Right atrium auricular region (tissue), 2 donors: ENCODE data around the gene CDK5RAP1. TPM values are rescaled to one million over a fixed set of nuclear protein-coding genes. Genes with fewer than 3 reads are reported as not detected.

Experiments used
- DNase-seq: peaks from one replicate; pipeline ENCODE4 v3.0.0-alpha.2; 2019; ENCODE audit warnings: low spot score
- H3K27ac ChIP-seq, 2 donors: fragments of 200-600 bp; sonication (generic); 1 replicate in 1 of 2; 2 replicates in 1 of 2; pipeline ENCODE4 v1.5.1; 2016 to 2019
- H3K27me3 ChIP-seq, 2 donors: fragments of 200-600 bp; sonication (generic); one replicate each; pipeline versions ENCODE4 v1.5.1 to v1.6.0; 2017 to 2019
- H3K36me3 ChIP-seq: fragments of 200-600 bp; sonication (generic); one replicate; pipeline ENCODE4 v1.5.1; 2016
- H3K4me1 ChIP-seq, 2 donors: fragments of 200-600 bp; sonication (generic); one replicate each; pipeline versions ENCODE4 v1.5.1 to v1.6.0; 2017 to 2019
- H3K4me3 ChIP-seq, 2 donors: fragments of 200-600 bp; sonication (generic); 1 replicate in 1 of 2; 2 replicates in 1 of 2; pipeline ENCODE4 v1.5.1; 2017 to 2019; ENCODE audit warnings: mild to moderate bottlenecking in 1 of 2, moderate library complexity in 1 of 2
- H3K9me3 ChIP-seq, 2 donors: fragments of 200-600 bp; sonication (generic); one replicate each; pipeline ENCODE4 v1.5.1; 2019
- total RNA-seq, 2 donors: library from RNA; depleted of rRNA; stranded (reverse); fragments of >200 nt; gene quantifications; one replicate each; pipeline ENCODE4 v1.1.0, GENCODE V29; 2016
- TF ChIP-seq, protein P1 (sequence below), 2 donors: fragments of 200-600 bp; sonication (generic); IDR thresholded peaks; one replicate each; pipeline ENCODE4 v1.5.1; 2019; ENCODE audit warnings: antibody characterized with exemption in 2 of 2

The CDK5RAP1 gene
- total RNA-seq, 2 donors from 2014 or later = 13.9 to 22.8 TPM

DNA sequence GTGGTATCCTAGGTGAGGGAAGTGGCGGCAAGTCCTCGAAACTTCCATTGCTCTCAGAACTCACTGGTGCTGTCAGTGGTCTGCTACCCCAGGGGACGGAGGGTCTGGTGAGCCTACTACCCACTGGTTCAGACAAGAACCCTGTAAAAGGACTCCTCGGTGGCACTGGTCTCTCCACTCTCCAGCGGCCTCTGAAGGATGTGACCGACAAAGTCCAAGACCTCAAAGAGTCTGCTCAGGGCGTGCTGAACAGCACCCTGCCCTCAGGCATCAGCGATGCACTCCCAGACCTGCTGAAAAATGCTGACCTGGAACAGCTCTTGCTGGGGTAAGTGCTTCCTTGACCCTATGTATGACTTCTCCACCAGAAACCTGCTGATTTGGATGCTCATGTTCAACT is 51.8 kb downstream of the CDK5RAP1 start:
- DNase-seq = no peak
- H3K4me1 ChIP-seq = no peaks in the 10 kb centered on the region
- H3K9me3 ChIP-seq = no peaks in the 10 kb centered on the region
- no peak overlapping the region for H3K27ac ChIP-seq
- no peaks in the 10 kb centered on the region for H3K27me3 ChIP-seq
- no peaks in the 10 kb centered on the region for H3K36me3 ChIP-seq
- no peak overlapping the region for H3K4me3 ChIP-seq
- TF ChIP-seq, protein P1, sequence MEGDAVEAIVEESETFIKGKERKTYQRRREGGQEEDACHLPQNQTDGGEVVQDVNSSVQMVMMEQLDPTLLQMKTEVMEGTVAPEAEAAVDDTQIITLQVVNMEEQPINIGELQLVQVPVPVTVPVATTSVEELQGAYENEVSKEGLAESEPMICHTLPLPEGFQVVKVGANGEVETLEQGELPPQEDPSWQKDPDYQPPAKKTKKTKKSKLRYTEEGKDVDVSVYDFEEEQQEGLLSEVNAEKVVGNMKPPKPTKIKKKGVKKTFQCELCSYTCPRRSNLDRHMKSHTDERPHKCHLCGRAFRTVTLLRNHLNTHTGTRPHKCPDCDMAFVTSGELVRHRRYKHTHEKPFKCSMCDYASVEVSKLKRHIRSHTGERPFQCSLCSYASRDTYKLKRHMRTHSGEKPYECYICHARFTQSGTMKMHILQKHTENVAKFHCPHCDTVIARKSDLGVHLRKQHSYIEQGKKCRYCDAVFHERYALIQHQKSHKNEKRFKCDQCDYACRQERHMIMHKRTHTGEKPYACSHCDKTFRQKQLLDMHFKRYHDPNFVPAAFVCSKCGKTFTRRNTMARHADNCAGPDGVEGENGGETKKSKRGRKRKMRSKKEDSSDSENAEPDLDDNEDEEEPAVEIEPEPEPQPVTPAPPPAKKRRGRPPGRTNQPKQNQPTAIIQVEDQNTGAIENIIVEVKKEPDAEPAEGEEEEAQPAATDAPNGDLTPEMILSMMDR (IDR thresholded peaks at IDR 0.05) = no peak

DNA sequence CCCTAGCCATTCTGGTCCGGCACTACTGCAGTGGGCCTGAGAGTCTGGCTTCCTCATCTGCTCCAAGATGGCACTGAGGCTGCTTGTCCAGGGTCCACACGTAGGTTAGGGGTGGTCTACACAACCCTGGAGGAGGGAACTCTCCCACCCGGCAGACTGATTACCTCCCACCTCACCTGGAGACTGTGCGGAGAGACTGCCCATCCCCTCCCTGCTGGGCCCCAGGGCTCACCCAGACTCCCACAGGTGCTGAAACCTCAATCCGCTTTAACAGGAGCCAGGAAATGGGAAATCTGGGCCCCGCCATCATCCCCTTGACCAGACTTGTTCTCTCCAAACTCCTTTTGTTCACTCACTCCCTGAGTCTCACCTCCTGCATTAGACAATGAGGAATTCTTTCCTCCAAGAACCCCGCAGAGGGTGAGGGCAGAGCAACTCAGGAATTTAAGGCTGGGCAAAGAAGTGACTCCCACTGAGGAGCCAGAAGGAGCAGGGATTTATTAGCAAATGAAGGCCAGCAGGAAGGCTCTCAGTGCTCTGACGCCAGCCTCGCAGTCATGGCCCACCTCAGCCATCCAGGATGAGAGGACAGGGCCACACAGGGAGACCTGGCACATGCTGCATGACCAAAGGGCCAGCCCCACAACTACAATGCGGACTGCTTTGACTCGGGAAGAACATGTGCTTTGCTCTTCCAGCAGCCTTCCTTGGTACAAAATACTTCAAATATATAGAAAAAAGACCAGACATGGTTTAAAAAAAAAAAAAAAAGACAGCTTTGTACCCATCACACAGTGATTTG is 53.0 kb downstream of the CDK5RAP1 start:
- H3K36me3 ChIP-seq = no peaks in the 10 kb centered on the region
- DNase-seq = no peak
- H3K27me3 ChIP-seq = no peaks in the 10 kb centered on the region
- no peak overlapping the region for H3K27ac ChIP-seq
- TF ChIP-seq, protein P1 (IDR thresholded peaks at IDR 0.05) = no peak
- H3K4me3 ChIP-seq = no peak overlapping the region
- no peaks in the 10 kb centered on the region for H3K9me3 ChIP-seq
- H3K4me1 ChIP-seq = no peaks in the 10 kb centered on the region

DNA sequence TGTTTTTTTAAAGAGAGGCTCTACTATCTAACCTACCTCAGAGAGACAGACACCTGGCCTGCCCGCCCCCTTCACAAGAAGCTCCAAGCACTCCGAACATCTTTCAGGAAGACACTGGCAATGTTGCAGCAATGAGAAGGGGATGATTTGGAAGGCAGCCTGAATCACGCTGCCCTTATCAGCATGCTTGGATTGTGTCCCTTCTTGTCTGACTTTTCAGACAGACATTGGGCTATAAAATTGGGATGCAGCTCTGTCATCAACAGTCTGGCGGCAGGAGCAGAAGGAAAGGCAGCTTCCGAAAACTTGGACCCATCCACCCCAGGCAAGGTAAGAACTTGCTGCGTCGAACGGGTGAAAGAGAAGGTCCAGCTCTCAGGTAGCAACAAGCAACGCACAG is 56.0 kb downstream of the CDK5RAP1 start:
- Histone ChIP-seq H3K27ac (no peak overlapping the region), H3K36me3 (no peaks in the 10 kb centered on the region), H3K4me1 (no peaks in the 10 kb centered on the region), H3K9me3 (no peaks in the 10 kb centered on the region), H3K27me3 (no peaks in the 10 kb centered on the region), H3K4me3 (no peak overlapping the region)
- TF ChIP-seq, protein P1 (IDR thresholded peaks at IDR 0.05) = no peak
- no peak for DNase-seq

DNA sequence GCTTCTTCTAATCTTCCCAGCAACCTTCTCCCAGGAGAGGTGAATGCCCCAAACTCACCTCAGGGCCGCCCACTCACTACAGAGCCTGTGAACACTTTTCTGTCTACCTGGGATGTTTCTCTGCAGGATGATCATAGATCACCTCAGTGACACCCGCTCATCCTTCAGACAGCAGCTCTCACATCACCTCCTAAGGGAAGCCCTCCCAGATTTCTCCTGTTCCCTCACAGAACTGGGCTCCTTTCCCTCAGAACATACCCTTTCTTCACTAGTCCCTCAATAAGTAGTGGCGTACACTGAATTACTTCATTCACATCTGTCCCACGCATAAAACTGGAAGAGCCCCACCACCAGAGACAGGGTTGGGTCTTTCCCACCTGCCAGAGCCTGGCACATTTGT is 57.8 kb downstream of the CDK5RAP1 start:
- no peaks in the 10 kb centered on the region for H3K36me3 ChIP-seq
- H3K9me3 ChIP-seq = no peaks in the 10 kb centered on the region
- no peak overlapping the region for H3K4me3 ChIP-seq
- TF ChIP-seq, protein P1 (IDR thresholded peaks at IDR 0.05) = no peak
- no peak overlapping the region for H3K27ac ChIP-seq
- no peaks in the 10 kb centered on the region for H3K4me1 ChIP-seq
- no peak for DNase-seq
- no peaks in the 10 kb centered on the region for H3K27me3 ChIP-seq

DNA sequence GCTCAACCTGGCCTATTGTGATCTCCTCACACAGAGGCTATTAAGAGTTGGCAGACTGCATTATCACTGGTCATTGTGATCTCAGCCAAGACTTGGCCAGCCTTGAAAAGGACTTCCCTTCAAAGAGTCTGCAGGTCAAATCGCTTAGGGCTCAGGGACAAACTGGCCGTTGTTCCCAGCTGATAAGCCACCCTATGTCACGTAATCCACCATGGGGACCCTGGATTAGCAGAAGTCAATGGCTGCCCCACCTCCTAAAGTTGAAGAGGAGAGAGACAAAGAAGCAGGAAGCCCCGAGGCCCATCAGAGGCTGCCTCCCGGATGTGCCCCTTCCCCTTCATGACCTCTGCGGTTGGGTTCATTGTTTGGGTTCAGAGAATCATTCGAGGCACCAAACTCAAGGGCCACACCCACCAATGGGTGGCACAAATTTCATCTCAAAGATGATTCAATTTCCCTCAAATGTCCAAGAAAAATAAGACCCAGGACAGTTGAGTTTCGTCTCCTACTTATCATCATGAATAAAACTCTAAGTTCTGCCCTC is 61.7 kb downstream of the CDK5RAP1 start:
- Histone ChIP-seq H3K9me3 (no peaks in the 10 kb centered on the region), H3K36me3 (no peaks in the 10 kb centered on the region), H3K27me3 (no peaks in the 10 kb centered on the region), H3K4me1 (no peaks in the 10 kb centered on the region), H3K27ac (no peak overlapping the region), H3K4me3 (no peak overlapping the region)
- no peak for DNase-seq
- TF ChIP-seq, protein P1 (IDR thresholded peaks at IDR 0.05) = no peak
